IMR-90 (cell line): ENCODE results near the gene DNAJB8. TPM values are rescaled to one million over a fixed set of nuclear protein-coding genes. Genes with fewer than 3 reads are reported as not detected.

Experiments used
- ATAC-seq: fragments of 200-7000 bp; cut with Tn5 transposase; 2 replicates; pipeline ENCODE4 v1.9.1; 2020; ENCODE audit warnings: low read depth, mild to moderate bottlenecking, moderate library complexity
- BruUV-seq: library from RNA; stranded (reverse); fragments of 400-500 nt; replicated peaks from 2 replicates; lab custom pipeline; 2021; lab: Mats Ljungman, UMichigan
- CTCF ChIA-PET: fragments of 300-600 bp; formaldehyde crosslinking; extraction: SDS; loops from one replicate; lab custom pipeline; 2021; ENCODE audit warnings: antibody characterized with exemption; lab: Yijun Ruan, JAX
- POLR2A ChIA-PET: fragments of 300-600 bp; sonication (Branson Sonifier 250); formaldehyde crosslinking; loops from one replicate; lab custom pipeline; 2022; ENCODE audit warnings: antibody characterized with exemption; ENCODE audit not compliant: unreplicated experiment; lab: Charles Lee
- DNase-seq: peaks from one replicate; pipeline ENCODE4 v3.0.0; 2013
- H2AFZ ChIP-seq: replicated peaks from 2 replicates; pipeline ENCODE3; 2013; ENCODE audit warnings: low read length, mild to moderate bottlenecking; ENCODE audit not compliant: poor library complexity
- H2AK5ac ChIP-seq: 2 replicates; pipeline ENCODE4 v1.6.1; 2013; ENCODE audit warnings: low read depth, low read length, inconsistent platforms
- H2AK9ac ChIP-seq: replicated peaks from 2 replicates; pipeline ENCODE3; 2013; ENCODE audit warnings: mild to moderate bottlenecking, low read depth, low read length, moderate library complexity; ENCODE audit not compliant: poor library complexity
- H2BK120ac ChIP-seq: 2 replicates; pipeline ENCODE4 v1.6.1; 2013; ENCODE audit warnings: low read depth, low read length, inconsistent platforms
- H2BK15ac ChIP-seq: 3 replicates; pipeline ENCODE4 v1.6.1; 2013; ENCODE audit warnings: low read depth, low read length, inconsistent platforms
- H2BK20ac ChIP-seq: 2 replicates; pipeline ENCODE4 v1.6.1; 2013; ENCODE audit warnings: low read depth, mild to moderate bottlenecking, inconsistent platforms, low read length, moderate library complexity
- H2BK5ac ChIP-seq: 2 replicates; pipeline ENCODE4 v1.6.1; 2013; ENCODE audit warnings: mild to moderate bottlenecking, low read depth, low read length, inconsistent platforms; ENCODE audit not compliant: poor library complexity, severe bottlenecking
- H3K14ac ChIP-seq: replicated peaks from 2 replicates; pipeline ENCODE4 v1.6.1; 2013; ENCODE audit warnings: low read depth, low read length, inconsistent platforms
- H3K18ac ChIP-seq: 2 replicates; pipeline ENCODE4 v1.6.1; 2013; ENCODE audit warnings: low read depth, low read length, control low read depth
- H3K23ac ChIP-seq: 2 replicates; pipeline ENCODE4 v1.6.1; 2013; ENCODE audit warnings: low read depth, low read length, inconsistent platforms
- H3K27ac ChIP-seq: 2 replicates; pipeline ENCODE4 v1.5.1; 2013; ENCODE audit warnings: mild to moderate bottlenecking, control low read depth, low read length; ENCODE audit not compliant: insufficient read depth
- H3K27me3 ChIP-seq: 2 replicates; pipeline ENCODE4 v1.6.1; 2013; ENCODE audit warnings: low read length; ENCODE audit not compliant: control insufficient read depth, insufficient read depth
- H3K36me3 ChIP-seq: 2 replicates; pipeline ENCODE4 v1.6.1; 2013; ENCODE audit warnings: low read length, mixed read lengths; ENCODE audit not compliant: control insufficient read depth, insufficient read depth
- H3K4ac ChIP-seq: 2 replicates; pipeline ENCODE4 v1.6.1; 2013; ENCODE audit warnings: low read depth, low read length, inconsistent platforms
- H3K4me1 ChIP-seq: 2 replicates; pipeline ENCODE4 v1.6.1; 2013; ENCODE audit warnings: low read length, mixed read lengths; ENCODE audit not compliant: control insufficient read depth, insufficient read depth
- H3K4me2 ChIP-seq: 2 replicates; pipeline ENCODE4 v1.6.1; 2013; ENCODE audit warnings: low read depth, mild to moderate bottlenecking, control low read depth, low read length, moderate library complexity
- H3K4me3 ChIP-seq: 2 replicates; pipeline ENCODE4 v1.5.1; 2013; ENCODE audit warnings: low read depth, mild to moderate bottlenecking, control low read depth, low read length, moderate library complexity; ENCODE audit not compliant: insufficient read depth
- H3K56ac ChIP-seq: 2 replicates; pipeline ENCODE4 v1.6.1; 2013; ENCODE audit warnings: low read length, inconsistent platforms; ENCODE audit not compliant: insufficient read depth; ENCODE audit errors: extremely low read depth
- H3K79me1 ChIP-seq, 2 experiments: 2 replicates each; pipeline ENCODE4 v1.6.1; 2013; ENCODE audit warnings: low read length in 2 of 2, inconsistent platforms in 1 of 2, low read depth in 1 of 2
- H3K9ac ChIP-seq: 2 replicates; pipeline ENCODE4 v1.6.1; 2013; ENCODE audit warnings: low read depth, low read length, control low read depth
- H3K9me1 ChIP-seq: 2 replicates; pipeline ENCODE4 v1.6.1; 2013; ENCODE audit warnings: low read length, inconsistent platforms; ENCODE audit not compliant: insufficient read depth
- H3K9me3 ChIP-seq: 2 replicates; pipeline ENCODE4 v1.6.1; 2013; ENCODE audit warnings: low read length; ENCODE audit not compliant: control insufficient read depth, insufficient read depth
- H4K20me1 ChIP-seq: 2 replicates; pipeline ENCODE4 v1.6.1; 2013; ENCODE audit warnings: low read length, inconsistent platforms; ENCODE audit not compliant: insufficient read depth
- H4K5ac ChIP-seq: 2 replicates; pipeline ENCODE4 v1.6.1; 2013; ENCODE audit warnings: mild to moderate bottlenecking, low read depth, low read length, control low read depth
- H4K8ac ChIP-seq, 2 experiments: 2 replicates each; pipeline ENCODE4 v1.6.1; 2013; ENCODE audit warnings: low read depth in 2 of 2, low read length in 2 of 2, control low read depth in 1 of 2, inconsistent platforms in 1 of 2
- H4K91ac ChIP-seq: 2 replicates; pipeline ENCODE4 v1.6.1; 2013; ENCODE audit warnings: low read depth, low read length, inconsistent platforms; ENCODE audit not compliant: insufficient read depth
- BHLHE40 ChIP-seq: fragments of 150-350 bp; IDR thresholded peaks from 2 replicates; pipeline ENCODE4 v1.6.1; 2016; ENCODE audit warnings: mild to moderate bottlenecking, low read depth, low read length
- CEBPB ChIP-seq: IDR thresholded peaks from 2 replicates; pipeline ENCODE4 v1.6.1; 2012; ENCODE audit warnings: low read depth, low read length, improper control_type of control experiment
- CHD1 ChIP-seq: IDR thresholded peaks from 2 replicates; pipeline ENCODE4 v1.6.1; 2012; ENCODE audit warnings: low read depth, low read length, improper control_type of control experiment
- ELK1 ChIP-seq: fragments of 150-350 bp; IDR thresholded peaks from 2 replicates; pipeline ENCODE4 v1.6.1; 2016; ENCODE audit warnings: low read depth, mild to moderate bottlenecking, low read length, moderate library complexity, borderline replicate concordance
- FOS ChIP-seq: fragments of 150-350 bp; IDR thresholded peaks from 2 replicates; pipeline ENCODE4 v1.6.1; 2016; ENCODE audit warnings: low read depth, low read length
- MAFK ChIP-seq: IDR thresholded peaks from 2 replicates; pipeline ENCODE4 v1.6.1; 2012; ENCODE audit warnings: low read depth, low read length, improper control_type of control experiment
- MAZ ChIP-seq: IDR thresholded peaks from 2 replicates; pipeline ENCODE4 v1.6.1; 2012; ENCODE audit warnings: low read depth, mild to moderate bottlenecking, low read length, improper control_type of control experiment, moderate library complexity, borderline replicate concordance
- MXI1 ChIP-seq: IDR thresholded peaks from 2 replicates; pipeline ENCODE4 v1.6.1; 2012; ENCODE audit warnings: low read depth, mild to moderate bottlenecking, low read length, moderate library complexity, borderline replicate concordance
- NFE2L2 ChIP-seq: fragments of 150-350 bp; IDR thresholded peaks from 2 replicates; pipeline ENCODE4 v1.6.1; 2016; ENCODE audit warnings: low read depth, mild to moderate bottlenecking, low read length
- POLR2A ChIP-seq: IDR thresholded peaks from 2 replicates; pipeline ENCODE4 v1.6.1; 2012; ENCODE audit warnings: mild to moderate bottlenecking, low read depth, low read length
- RAD21 ChIP-seq: IDR thresholded peaks from 2 replicates; pipeline ENCODE4 v1.6.1; 2012; ENCODE audit warnings: low read length, improper control_type of control experiment
- RCOR1 ChIP-seq: IDR thresholded peaks from 2 replicates; pipeline ENCODE4 v1.6.1; 2012; ENCODE audit warnings: mild to moderate bottlenecking, low read length, improper control_type of control experiment; ENCODE audit not compliant: insufficient replicate concordance
- RFX5 ChIP-seq: IDR thresholded peaks from 2 replicates; pipeline ENCODE4 v1.8.0; 2012; ENCODE audit warnings: low read depth, mild to moderate bottlenecking, low read length, moderate library complexity
- SMC3 ChIP-seq: fragments of 150-350 bp; IDR thresholded peaks from 2 replicates; pipeline ENCODE4 v1.6.1; 2016; ENCODE audit warnings: low read depth, mild to moderate bottlenecking, antibody characterized with exemption, low read length, moderate library complexity
- WGBS, 2 experiments: methylation state at CpG; one replicate each; pipeline versions ENCODE4 v1.1.5 to v1.1.7; 2013; ENCODE audit warnings: missing lambda C conversion rate in 2 of 2; ENCODE audit not compliant: insufficient read length in 1 of 2; ENCODE audit errors: extremely low coverage in 2 of 2; 5-methylcytosine and 5-hydroxymethylcytosine counted together
- dilution Hi-C: fragments of 300-500 bp; cut with HindIII; formaldehyde crosslinking; loops from one replicate; pipeline ENCODE4 v1.14.3; 2018; ENCODE audit warnings: low sequenced_read_pairs; ENCODE audit not compliant: unreplicated experiment
- in situ Hi-C: fragments of 300-500 bp; cut with MboI; formaldehyde crosslinking; loops from 3 replicates; pipeline ENCODE4 v1.14.3; 2019; ENCODE audit warnings: low sequenced_read_pairs, inconsistent platforms, mixed read lengths
- intact Hi-C: fragments of 100-400 bp; cut with micrococcal nuclease; formaldehyde crosslinking; loops from 2 replicates; pipeline ENCODE4 v1.10.0; 2022
- polyA plus RNA-seq, 3 experiments: library from polyadenylated mRNA; depleted of rRNA; stranded (reverse); fragments of >200 nt; gene quantifications; 2 replicates each; pipeline ENCODE4 v1.2.3, GENCODE V29; 2012; ENCODE audit warnings: low replicate concordance in 1 of 3
- total RNA-seq: library from RNA; depleted of rRNA; stranded (reverse); fragments of >200 nt; gene quantifications from 2 replicates; pipeline ENCODE4 v1.2.3, GENCODE V29; 2012
- TF ChIP-seq, protein P1 (sequence below): conservative IDR thresholded peaks from 2 replicates; pipeline ENCODE4 v1.5.1; 2012; ENCODE audit warnings: mild to moderate bottlenecking, low read depth, low read length, improper control_type of control experiment

The DNAJB8 gene
- total and polyA plus RNA-seq, 2 of the 4 experiments (the other 2 are of a cell fraction): not detected

DNA sequence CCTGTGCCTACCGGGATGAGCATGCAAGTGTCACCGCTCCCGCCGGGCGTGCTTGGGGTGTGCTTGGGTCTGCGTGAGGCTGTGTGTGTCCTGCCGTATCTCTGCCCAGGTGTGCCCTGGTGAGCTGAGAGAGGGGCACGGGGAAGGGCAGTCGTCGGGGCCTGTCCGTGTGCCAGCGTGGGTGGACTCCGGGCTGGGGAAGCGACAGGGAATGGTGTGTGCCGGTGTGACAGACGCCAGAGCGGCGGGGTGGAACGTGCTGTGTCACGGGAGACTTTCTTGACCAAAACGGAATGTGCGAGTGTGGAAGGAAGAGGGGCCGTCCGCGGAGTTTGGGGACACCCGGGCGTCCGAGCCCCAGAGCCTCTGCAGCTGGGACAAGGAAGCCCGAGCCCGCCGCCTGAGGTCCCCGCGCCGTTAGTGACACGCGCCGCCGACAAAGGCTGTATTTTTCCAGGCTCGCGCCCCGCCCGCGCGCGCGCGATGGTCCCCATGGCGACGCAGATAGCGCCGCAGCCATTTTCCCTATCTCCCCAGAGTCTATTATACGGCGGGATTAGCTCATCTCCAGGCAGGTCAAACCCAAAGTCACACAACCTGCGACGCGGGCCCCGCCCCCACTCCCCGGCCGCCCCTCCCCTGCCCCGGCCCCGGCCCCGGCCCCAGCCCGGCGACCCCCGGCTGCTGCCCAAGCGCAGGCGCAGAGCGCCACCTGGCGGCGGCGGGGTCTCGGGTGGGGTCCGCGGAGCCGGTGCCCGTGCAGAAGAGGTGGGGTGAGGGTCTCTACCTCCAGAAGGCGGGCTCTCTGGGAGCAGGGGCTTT lies 30.8 kb upstream of the DNAJB8 start:
- Histone ChIP-seq H4K8ac (no peak overlapping the region), H3K9ac (peak overlapping the region; percentile 13; the same call in 1 of the 2 replicates), H3K9me1 (0 out of 2 replicates have a peak, but pooled peaks cover 4% of the 10 kb centered on the region), H3K9me3 (no peaks in the 10 kb centered on the region; the same call in 1 of the 2 replicates), H2AK5ac (peak overlapping the region; percentile 63), H3K27me3 (peaks cover 34% of the 10 kb centered on the region), H3K27ac (no peak overlapping the region), H4K91ac (peak overlapping the region; percentile 33; the same call in 1 of the 2 replicates), H3K23ac (peak overlapping the region; percentile 87; the same call in 1 of the 2 replicates), H3K4me1 (peaks cover 5% of the 10 kb centered on the region), H2BK15ac (no peak overlapping the region), H2AK9ac (peak overlapping the region; percentile 62), H3K56ac (no peak overlapping the region), H3K18ac (no peak overlapping the region), H3K4me3 (peak overlapping the region; percentile 57), H3K14ac (no peak overlapping the region), H2BK20ac (no peak overlapping the region), H2BK120ac (no peak overlapping the region), H3K4me2 (peak overlapping the region; percentile 78), H4K20me1 (peaks cover 16% of the 10 kb centered on the region), H2AFZ (peak overlapping the region; percentile 83), H3K4ac (peak overlapping the region; percentile 44; the same call in 1 of the 2 replicates), H3K36me3 (no peaks in the 10 kb centered on the region), H2BK5ac (no peak overlapping the region), H4K5ac (no peak overlapping the region), H3K79me1 (peaks cover 3 to 5% of the 10 kb centered on the region in 2 experiments; a peak in 1 of 4 replicates)
- BruUV-seq: no TSS peak
- CTCF ChIA-PET: interaction anchor here (0.7 to 1.1 kb wide), 7 partner anchors 13 to 330 kb away, joined by 3 to 4 read pairs (median 3); no protein-coding TSS in a partner anchor
- no peak for DNase-seq
- peak; percentile 69 for ATAC-seq
- intact Hi-C loops: loop anchor here (1.0 to 5.0 kb wide), 4 partner anchors 71 to 402 kb away; no protein-coding TSS in a partner anchor
- in situ Hi-C loops: no loop called here
- 14% methylated on average over 21 of the region's 77 CpGs; no CpG with 5 or more reads in 1 of the 2 experiments for WGBS, 2 experiments
- dilution Hi-C loops: no loop called here
- POLR2A ChIA-PET: no interaction called here
- TF ChIP-seq MXI1 (peak; percentile 30; the same call in 1 of the 2 replicates), ELK1 (no peak), MAZ (peak; percentile 67; the same call in 1 of the 2 replicates), RCOR1 (no peak), CHD1 (no peak), SMC3 (peak; percentile 56), BHLHE40 (no peak), RFX5 (no peak), NFE2L2 (no peak), RAD21 (peak; percentile 57), POLR2A (no peak), FOS (no peak), CEBPB (no peak), MAFK (no peak)
- TF ChIP-seq, protein P1, sequence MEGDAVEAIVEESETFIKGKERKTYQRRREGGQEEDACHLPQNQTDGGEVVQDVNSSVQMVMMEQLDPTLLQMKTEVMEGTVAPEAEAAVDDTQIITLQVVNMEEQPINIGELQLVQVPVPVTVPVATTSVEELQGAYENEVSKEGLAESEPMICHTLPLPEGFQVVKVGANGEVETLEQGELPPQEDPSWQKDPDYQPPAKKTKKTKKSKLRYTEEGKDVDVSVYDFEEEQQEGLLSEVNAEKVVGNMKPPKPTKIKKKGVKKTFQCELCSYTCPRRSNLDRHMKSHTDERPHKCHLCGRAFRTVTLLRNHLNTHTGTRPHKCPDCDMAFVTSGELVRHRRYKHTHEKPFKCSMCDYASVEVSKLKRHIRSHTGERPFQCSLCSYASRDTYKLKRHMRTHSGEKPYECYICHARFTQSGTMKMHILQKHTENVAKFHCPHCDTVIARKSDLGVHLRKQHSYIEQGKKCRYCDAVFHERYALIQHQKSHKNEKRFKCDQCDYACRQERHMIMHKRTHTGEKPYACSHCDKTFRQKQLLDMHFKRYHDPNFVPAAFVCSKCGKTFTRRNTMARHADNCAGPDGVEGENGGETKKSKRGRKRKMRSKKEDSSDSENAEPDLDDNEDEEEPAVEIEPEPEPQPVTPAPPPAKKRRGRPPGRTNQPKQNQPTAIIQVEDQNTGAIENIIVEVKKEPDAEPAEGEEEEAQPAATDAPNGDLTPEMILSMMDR: peak; percentile 54
